Lower leg skin (tissue), 4 donors: ENCODE data around the gene NR3C2. TPM values are rescaled to one million over a fixed set of nuclear protein-coding genes. Genes with fewer than 3 reads are reported as not detected.

ENCODE experiments used
- DNase-seq, 2 donors: peaks; one replicate each; pipeline ENCODE4 v3.0.0-alpha.2; 2019; ENCODE audit warnings: low spot score in 2 of 2
- H3K4me3 ChIP-seq: fragments of 200-600 bp; sonication (generic); 2 replicates; pipeline ENCODE4 v1.5.1; 2017; ENCODE audit warnings: mild to moderate bottlenecking, low read depth; ENCODE audit not compliant: poor library complexity, severe bottlenecking
- POLR2A ChIP-seq, 2 donors: fragments of 450-650 bp; IDR thresholded peaks; one replicate each; pipeline ENCODE4 v1.6.1; 2016 to 2017; ENCODE audit warnings: antibody characterized with exemption in 2 of 2, mild to moderate bottlenecking in 1 of 2, moderate library complexity in 1 of 2
- WGBS, 2 donors: methylation state at CpG; one replicate each; pipeline ENCODE4 v1.1.5; 2018; 5-methylcytosine and 5-hydroxymethylcytosine counted together
- intact Hi-C: fragments of 100-400 bp; cut with DNase I; formaldehyde crosslinking; loops from one replicate; pipeline ENCODE4 v1.15.0; 2023; ENCODE audit warnings: low total_unique reads
- total RNA-seq, 4 donors: library from RNA; depleted of rRNA; stranded (reverse); fragments of >200 nt; gene quantifications; one replicate each; pipeline ENCODE4 v1.1.0, GENCODE V29; 2016
- TF ChIP-seq, protein P1 (sequence below), 3 donors: fragments of 450-650 bp; IDR thresholded peaks; one replicate each; pipeline ENCODE4 v1.5.1; 2016; ENCODE audit warnings: antibody characterized with exemption in 3 of 3, mild to moderate bottlenecking in 3 of 3, moderate library complexity in 2 of 3

Gene NR3C2
- total RNA-seq, 4 donors from 2014 or later = 9.7 to 21.3 (median 10.6) TPM

DNA sequence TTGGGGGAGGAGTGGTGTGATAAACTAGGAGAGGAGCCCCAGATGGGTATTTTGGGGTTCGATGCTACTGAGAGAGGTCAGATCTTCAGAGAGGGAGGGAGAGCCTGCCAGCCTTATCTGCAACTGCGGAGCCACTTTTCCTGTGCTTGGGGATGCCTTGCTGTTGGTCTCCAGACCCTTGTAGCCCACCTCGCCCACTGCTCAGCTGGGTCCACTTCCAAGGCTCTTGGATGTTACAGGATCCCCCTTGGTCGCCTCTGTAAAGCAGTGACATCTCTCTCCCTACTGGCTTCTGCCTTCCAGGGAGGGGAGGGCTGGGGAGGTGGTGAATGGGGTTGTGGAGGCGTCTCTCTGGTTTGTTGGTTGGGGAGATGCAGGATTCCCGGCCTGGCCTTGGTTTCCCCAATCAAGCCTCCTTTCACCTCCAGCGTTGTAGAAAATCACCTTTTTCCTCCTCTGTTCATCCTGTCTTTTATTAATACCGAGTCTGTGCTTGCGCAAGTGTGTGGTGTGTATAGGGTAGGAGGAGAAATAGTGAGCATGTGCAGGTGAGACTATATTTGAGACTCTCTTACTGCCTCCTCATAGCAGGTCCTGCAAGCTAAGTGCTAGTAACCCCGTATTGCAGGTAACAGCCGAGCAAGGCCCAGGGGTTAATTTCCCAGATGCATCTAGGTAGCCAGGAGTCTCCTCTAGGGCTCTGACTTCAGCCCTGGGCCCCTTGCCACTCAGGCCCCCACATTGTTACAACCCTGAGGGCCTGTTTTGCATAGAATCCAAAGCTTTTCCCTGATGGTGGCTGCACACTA lies 372.9 kb downstream of the NR3C2 start:
- DNase-seq = peak in 1 of 2 donors; percentile 54
- TF ChIP-seq, protein P1, sequence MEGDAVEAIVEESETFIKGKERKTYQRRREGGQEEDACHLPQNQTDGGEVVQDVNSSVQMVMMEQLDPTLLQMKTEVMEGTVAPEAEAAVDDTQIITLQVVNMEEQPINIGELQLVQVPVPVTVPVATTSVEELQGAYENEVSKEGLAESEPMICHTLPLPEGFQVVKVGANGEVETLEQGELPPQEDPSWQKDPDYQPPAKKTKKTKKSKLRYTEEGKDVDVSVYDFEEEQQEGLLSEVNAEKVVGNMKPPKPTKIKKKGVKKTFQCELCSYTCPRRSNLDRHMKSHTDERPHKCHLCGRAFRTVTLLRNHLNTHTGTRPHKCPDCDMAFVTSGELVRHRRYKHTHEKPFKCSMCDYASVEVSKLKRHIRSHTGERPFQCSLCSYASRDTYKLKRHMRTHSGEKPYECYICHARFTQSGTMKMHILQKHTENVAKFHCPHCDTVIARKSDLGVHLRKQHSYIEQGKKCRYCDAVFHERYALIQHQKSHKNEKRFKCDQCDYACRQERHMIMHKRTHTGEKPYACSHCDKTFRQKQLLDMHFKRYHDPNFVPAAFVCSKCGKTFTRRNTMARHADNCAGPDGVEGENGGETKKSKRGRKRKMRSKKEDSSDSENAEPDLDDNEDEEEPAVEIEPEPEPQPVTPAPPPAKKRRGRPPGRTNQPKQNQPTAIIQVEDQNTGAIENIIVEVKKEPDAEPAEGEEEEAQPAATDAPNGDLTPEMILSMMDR (IDR thresholded peaks at IDR 0.05) = no peak
- no peak for TF ChIP-seq POLR2A (IDR thresholded peaks at IDR 0.05)
- 95 to 96% methylated on average over 11 of the region's 11 CpGs for WGBS, 2 donors
- no peak overlapping the region for H3K4me3 ChIP-seq
- intact Hi-C loops = no loop called here

DNA sequence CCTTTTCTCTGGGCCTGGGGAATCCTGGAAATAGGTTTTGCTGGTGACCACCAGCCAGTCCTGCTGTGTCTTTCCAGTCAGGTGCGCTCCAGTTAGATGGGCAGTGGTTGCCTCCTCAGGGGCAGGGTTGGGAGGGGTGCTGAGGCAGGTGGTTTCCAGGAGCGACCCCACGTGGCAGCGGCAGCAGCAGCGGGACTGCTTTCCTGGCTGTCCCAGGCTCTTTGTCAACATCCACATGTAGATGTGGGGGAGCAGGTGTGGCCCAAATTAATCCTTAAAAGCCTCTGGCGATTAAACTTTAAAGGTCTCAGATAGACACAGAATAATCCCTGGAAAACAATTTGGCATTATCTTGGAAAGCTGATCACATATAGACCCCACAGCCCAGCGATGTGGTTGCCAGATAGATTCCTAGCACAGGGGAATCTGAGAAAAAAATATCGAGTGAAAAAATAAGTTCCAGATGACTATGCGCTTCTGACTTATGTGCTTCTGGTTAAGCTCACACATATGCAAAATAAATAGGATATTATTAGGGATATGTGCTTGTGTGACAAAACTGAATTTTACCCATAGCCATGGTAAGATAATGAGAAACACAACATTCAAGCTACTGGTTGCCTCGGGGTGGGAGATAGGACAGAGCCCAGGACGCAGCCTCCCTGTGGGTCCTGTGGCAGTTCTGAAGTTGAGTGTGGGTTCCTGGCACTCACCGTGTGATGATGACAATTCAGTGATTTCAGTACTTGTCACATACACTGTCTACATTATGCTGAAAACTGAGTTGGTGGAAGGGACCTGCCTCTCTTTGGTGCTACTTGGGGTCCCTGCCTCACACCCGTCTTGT lies 373.9 kb downstream of the NR3C2 start:
- WGBS, 2 donors = 71 to 82% methylated on average over 13 of the region's 13 CpGs
- no peak for TF ChIP-seq POLR2A (IDR thresholded peaks at IDR 0.05)
- TF ChIP-seq, protein P1 (IDR thresholded peaks at IDR 0.05) = no peak
- intact Hi-C loops = no loop called here
- DNase-seq = peak in 1 of 2 donors; percentile 70
- H3K4me3 ChIP-seq = no peak overlapping the region

DNA sequence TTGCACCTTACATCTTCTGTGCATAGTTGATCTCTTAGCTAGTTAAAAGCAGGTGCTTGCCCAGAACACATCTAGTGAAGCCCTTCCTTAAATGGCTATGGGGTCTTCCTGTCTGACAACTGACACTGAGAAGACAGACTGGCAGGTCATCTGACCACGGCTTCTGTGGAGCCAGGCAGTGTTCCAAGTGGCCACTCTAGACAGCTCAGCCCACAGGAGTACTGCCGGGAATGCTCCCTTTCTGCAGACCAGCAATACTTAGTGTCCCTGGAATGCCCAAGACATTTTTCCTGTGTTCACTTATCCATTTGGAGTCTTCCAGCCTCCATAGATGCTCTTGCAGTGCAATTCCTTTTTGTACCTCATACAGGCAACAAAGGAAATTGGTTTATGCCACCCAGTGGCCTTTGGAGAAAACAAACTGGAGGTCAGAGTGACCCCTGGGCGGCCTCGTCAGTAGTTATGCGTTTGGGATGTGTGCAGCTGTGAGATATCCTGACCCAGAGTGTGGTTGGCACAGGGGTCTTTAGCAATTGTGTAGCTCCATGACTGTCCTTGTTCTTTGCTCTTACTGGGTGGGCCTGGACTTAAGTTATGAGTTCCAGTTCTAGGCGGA lies 374.8 kb downstream of the NR3C2 start:
- DNase-seq = peak in 1 of 2 donors; percentile 61
- H3K4me3 ChIP-seq = no peak overlapping the region
- TF ChIP-seq POLR2A (IDR thresholded peaks at IDR 0.05) = no peak
- TF ChIP-seq, protein P1 (IDR thresholded peaks at IDR 0.05) = no peak
- intact Hi-C loops = no loop called here
- 80 to 85% methylated on average over 6 of the region's 6 CpGs for WGBS, 2 donors

DNA sequence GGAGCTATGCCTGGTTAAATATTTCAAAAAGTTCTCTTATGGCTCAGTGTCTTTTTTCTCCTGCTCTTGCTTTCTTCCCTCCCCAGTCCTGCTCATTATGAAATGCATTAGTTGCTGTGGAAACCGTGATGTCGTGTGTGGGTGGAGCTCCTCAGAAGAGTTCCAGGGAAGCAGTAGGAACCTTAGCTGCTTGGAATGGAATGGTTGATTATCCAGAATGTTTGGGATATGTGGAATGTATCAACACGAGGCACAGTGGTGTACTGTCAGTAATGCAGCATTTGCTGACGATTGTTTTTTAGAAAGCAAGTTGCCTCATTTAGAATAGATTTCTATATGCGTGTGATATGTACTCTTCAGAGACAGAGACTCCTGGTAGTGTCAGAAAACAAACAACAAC lies 377.1 kb downstream of the NR3C2 start:
- intact Hi-C loops = no loop called here
- peak in 1 of 2 donors; percentile 29 for DNase-seq
- no peak overlapping the region for H3K4me3 ChIP-seq
- TF ChIP-seq POLR2A (IDR thresholded peaks at IDR 0.05) = no peak
- TF ChIP-seq, protein P1 (IDR thresholded peaks at IDR 0.05) = no peak
- WGBS, 2 donors = 62 to 67% methylated on average over 5 of the region's 5 CpGs

DNA sequence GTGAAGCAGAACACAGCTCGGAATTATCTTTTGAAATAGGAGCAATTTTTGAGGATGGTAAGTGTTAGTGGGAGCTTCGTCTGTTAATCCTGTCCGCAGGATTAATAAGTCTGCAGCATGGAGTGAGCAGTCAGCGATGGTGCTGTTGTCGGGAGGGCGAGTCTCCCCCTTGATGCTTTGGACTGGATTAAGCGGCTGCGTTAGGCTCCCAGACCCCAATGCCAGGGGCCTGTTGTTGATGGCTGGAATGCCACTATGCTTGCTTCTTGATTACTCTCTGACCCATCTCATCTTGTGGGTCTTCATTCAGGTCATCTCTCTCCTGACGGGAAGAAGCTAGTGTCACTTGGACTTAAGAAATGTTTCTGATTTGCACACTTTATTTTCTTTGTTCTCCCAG lies 377.8 kb downstream of the NR3C2 start:
- 95 to 96% methylated on average over 9 of the region's 9 CpGs for WGBS, 2 donors
- no peak overlapping the region for H3K4me3 ChIP-seq
- no peak for DNase-seq
- TF ChIP-seq, protein P1 (IDR thresholded peaks at IDR 0.05) = no peak
- TF ChIP-seq POLR2A (IDR thresholded peaks at IDR 0.05) = no peak
- intact Hi-C loops = no loop called here
